Dendritic cell treated with granulocyte-macrophage colony-stimulating factor and Interleukin-4, amounts not matched to agents 40 ng/mL and 50 ng/mL, for 4 days (primary cell): ENCODE measurements around the gene MAN2A1.

ENCODE experiments used
- H3K27ac Mint-ChIP-seq: one replicate; pipeline ENCODE4 v1.8.0; 2022; ENCODE audit warnings: mild to moderate bottlenecking, mixed read lengths
- H3K27me3 Mint-ChIP-seq: one replicate; pipeline ENCODE4 v1.8.0; 2022; ENCODE audit warnings: mild to moderate bottlenecking, mixed read lengths
- H3K36me3 Mint-ChIP-seq: one replicate; pipeline ENCODE4 v1.8.0; 2022; ENCODE audit warnings: low read depth, mixed read lengths
- H3K4me1 Mint-ChIP-seq: one replicate; pipeline ENCODE4 v1.8.0; 2022; ENCODE audit warnings: low read depth, mixed read lengths
- H3K4me3 Mint-ChIP-seq: one replicate; pipeline ENCODE4 v1.8.0; 2022; ENCODE audit warnings: mild to moderate bottlenecking, moderate library complexity, mixed read lengths
- H3K9me3 Mint-ChIP-seq: one replicate; pipeline ENCODE4 v1.8.0; 2022; ENCODE audit warnings: mixed read lengths
- intact Hi-C: fragments of 100-400 bp; cut with micrococcal nuclease; formaldehyde crosslinking; loops from one replicate; pipeline ENCODE4 v1.15.0; 2022

MAN2A1 gene

DNA sequence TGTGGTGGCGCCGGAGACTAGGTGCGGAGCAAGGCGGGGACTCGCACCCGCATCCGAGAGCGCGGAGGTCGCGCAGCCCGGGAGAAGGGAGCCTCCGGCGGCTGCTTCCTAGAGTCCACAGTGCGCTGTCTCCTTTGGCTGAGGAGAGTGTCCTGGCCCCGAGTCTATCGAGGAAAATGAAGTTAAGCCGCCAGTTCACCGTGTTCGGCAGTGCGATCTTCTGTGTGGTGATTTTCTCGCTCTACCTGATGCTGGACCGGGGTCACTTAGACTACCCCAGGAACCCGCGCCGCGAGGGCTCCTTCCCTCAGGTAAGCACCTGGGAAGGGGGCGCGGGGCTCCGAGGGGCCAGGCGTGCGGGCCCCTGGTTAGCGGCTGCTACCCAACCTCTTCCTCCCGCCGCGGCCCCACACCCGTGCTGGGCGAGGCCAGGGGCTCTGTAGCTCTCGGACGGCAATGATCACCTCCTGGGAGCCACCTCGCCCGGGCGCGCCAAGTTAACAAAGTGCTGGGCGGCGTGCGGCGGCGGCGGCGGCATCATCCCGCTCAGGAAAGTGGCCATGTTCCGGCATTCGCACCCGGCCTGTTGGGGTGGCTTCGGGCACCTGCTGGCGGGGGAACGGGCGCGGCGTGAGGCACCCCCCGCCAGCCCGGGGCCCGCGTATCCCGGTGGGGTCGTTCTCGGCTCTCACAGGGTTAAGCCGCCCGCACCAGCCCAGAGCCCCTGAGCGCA lies 681 bp downstream of the MAN2A1 start:
- H3K27ac Mint-ChIP-seq: peak overlapping the region; percentile 93
- no peaks in the 10 kb centered on the region for H3K9me3 Mint-ChIP-seq
- peaks cover 18% of the 10 kb centered on the region for H3K36me3 Mint-ChIP-seq
- no peaks in the 10 kb centered on the region for H3K27me3 Mint-ChIP-seq
- H3K4me1 Mint-ChIP-seq: peaks cover 44% of the 10 kb centered on the region
- peak overlapping the region; percentile 94 for H3K4me3 Mint-ChIP-seq
- intact Hi-C loops: loop anchor here (10.0 kb wide), 1 partner anchor 1306 kb away; the partner anchor contains the start of gene FBXL17

DNA sequence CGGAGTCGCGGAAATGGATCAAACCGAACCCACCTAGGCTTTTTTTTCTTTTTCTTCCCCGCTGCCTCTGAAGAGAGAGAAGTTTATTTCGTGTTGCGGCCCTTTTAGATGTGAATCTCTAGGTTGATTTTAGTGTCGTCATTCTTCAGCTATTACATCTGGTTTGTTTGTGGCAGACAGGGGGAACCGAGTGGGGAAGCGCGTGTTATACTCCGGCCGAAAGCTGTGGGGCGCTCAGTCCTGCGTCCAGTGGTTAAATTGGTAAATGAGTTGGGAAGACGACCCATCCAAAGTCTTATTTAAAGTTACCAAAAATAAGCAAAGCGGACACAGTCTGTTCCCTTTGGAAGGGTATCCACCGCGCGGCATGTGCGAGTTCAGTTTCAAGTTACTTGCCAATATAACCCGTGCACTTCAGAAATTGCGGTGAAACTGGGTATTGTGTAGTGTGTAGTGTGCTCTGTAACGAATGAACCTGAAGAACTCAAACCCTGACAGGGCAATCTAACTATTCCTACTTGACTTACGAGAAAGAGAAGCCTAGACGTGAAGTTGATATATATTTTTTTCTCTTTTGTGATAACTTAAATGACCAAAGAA lies 1.3 kb downstream of the MAN2A1 start:
- Mint-ChIP-seq H3K4me1 (peaks cover 51% of the 10 kb centered on the region), H3K36me3 (peaks cover 18% of the 10 kb centered on the region), H3K27me3 (no peaks in the 10 kb centered on the region)

GRCh38 chr5:109691996-109692395 lies 2.3 kb downstream of the MAN2A1 start:
- intact Hi-C loops: loop anchor here (10.0 kb wide), 1 partner anchor 1307 kb away; the partner anchor contains the start of gene FBXL17
- Mint-ChIP-seq H3K9me3 (no peaks in the 10 kb centered on the region), H3K27me3 (no peaks in the 10 kb centered on the region), H3K4me3 (peak overlapping the region; percentile 32), H3K4me1 (peaks cover 60% of the 10 kb centered on the region), H3K36me3 (peaks cover 18% of the 10 kb centered on the region), H3K27ac (no peak overlapping the region)

More for the DNA sequence above, 1.3 kb downstream of the MAN2A1 start:
- intact Hi-C loops: loop anchor here (10.0 kb wide), 1 partner anchor 1306 kb away; the partner anchor contains the start of gene FBXL17
- H3K27ac Mint-ChIP-seq: peak overlapping the region; percentile 93
- H3K9me3 Mint-ChIP-seq: no peaks in the 10 kb centered on the region
- H3K4me3 Mint-ChIP-seq: peak overlapping the region; percentile 94

DNA sequence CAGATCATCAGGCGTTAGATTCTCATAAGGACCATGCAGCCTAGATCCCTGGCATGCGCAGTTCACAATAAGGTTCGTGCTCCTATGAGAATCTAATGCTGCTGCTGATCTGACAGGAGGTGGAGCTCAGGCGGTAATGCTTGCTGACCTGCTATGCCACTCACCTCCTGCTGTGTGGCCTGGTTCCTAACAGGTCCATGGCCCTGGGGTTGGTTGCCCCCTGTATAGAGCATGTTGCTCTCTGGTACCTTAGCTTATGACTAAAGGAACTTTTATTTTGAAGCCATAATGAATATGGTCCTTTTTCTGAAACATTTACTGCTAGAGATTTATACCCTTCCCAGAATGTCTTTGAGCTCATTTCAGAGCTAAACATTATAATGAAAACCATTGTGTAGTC lies 3.1 kb downstream of the MAN2A1 start:
- no peaks in the 10 kb centered on the region for H3K27me3 Mint-ChIP-seq
- intact Hi-C loops: loop anchor here (10.0 kb wide), 1 partner anchor 1308 kb away; the partner anchor contains the start of gene FBXL17
- H3K9me3 Mint-ChIP-seq: no peaks in the 10 kb centered on the region

GRCh38 chr5:109693535-109694400 lies 4.0 kb downstream of the MAN2A1 start:
- intact Hi-C loops: loop anchor here (10.0 kb wide), 1 partner anchor 1309 kb away; the partner anchor contains the start of gene FBXL17
- Mint-ChIP-seq H3K27me3 (no peaks in the 10 kb centered on the region), H3K36me3 (peaks cover 18% of the 10 kb centered on the region), H3K9me3 (no peaks in the 10 kb centered on the region), H3K4me1 (peaks cover 69% of the 10 kb centered on the region), H3K27ac (no peak overlapping the region), H3K4me3 (no peak overlapping the region)

More for the DNA sequence above, 3.1 kb downstream of the MAN2A1 start:
- no peak overlapping the region for H3K27ac Mint-ChIP-seq
- H3K36me3 Mint-ChIP-seq: peaks cover 18% of the 10 kb centered on the region
- peaks cover 66% of the 10 kb centered on the region for H3K4me1 Mint-ChIP-seq
- H3K4me3 Mint-ChIP-seq: no peak overlapping the region

DNA sequence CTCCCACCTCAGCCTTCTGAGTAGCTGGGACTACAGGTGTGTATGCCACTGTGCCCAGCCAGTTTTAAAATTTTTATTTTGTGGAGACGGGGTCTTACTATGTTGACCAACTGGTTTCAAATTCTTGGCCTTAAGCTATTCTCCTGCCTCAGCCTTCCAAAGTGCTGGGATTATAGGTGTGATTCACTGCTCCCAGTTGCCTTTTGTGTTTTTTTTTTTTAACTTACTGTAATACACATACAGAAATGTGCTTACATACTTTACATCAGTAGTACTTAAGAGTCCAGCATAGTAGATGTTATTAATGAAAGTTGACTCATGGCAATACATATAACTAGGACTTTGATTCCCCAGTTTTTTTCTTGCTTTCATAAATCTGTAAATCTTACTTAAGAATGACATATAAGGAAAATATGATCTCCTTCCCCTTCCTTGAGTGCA lies 4.7 kb downstream of the MAN2A1 start:
- Mint-ChIP-seq H3K36me3 (peaks cover 17% of the 10 kb centered on the region), H3K27me3 (no peaks in the 10 kb centered on the region), H3K4me1 (peaks cover 76% of the 10 kb centered on the region), H3K9me3 (no peaks in the 10 kb centered on the region), H3K27ac (peak overlapping the region; percentile 82), H3K4me3 (no peak overlapping the region)
- intact Hi-C loops: loop anchor here (10.0 kb wide), 1 partner anchor 1310 kb away; the partner anchor contains the start of gene FBXL17

GRCh38 chr5:109695005-109695926 lies 5.5 kb downstream of the MAN2A1 start:
- H3K9me3 Mint-ChIP-seq: no peaks in the 10 kb centered on the region
- no peaks in the 10 kb centered on the region for H3K27me3 Mint-ChIP-seq
- peaks cover 9% of the 10 kb centered on the region for H3K36me3 Mint-ChIP-seq
- intact Hi-C loops: loop anchor here (5.0 to 10.0 kb wide), 2 partner anchors 152 to 1310 kb away; partner anchors contain the start of gene FBXL17
- H3K4me1 Mint-ChIP-seq: peaks cover 84% of the 10 kb centered on the region
- peak overlapping the region; percentile 48 for H3K4me3 Mint-ChIP-seq
- peak overlapping the region; percentile 82 for H3K27ac Mint-ChIP-seq

GRCh38 chr5:109697339-109697738 lies 7.6 kb downstream of the MAN2A1 start:
- peaks cover 87% of the 10 kb centered on the region for H3K4me1 Mint-ChIP-seq
- intact Hi-C loops: loop anchor here (5.0 to 10.0 kb wide), 2 partner anchors 150 to 1313 kb away; partner anchors contain the start of gene FBXL17
- H3K9me3 Mint-ChIP-seq: no peaks in the 10 kb centered on the region
- no peaks in the 10 kb centered on the region for H3K36me3 Mint-ChIP-seq
- no peak overlapping the region for H3K4me3 Mint-ChIP-seq
- no peak overlapping the region for H3K27ac Mint-ChIP-seq
- no peaks in the 10 kb centered on the region for H3K27me3 Mint-ChIP-seq

DNA sequence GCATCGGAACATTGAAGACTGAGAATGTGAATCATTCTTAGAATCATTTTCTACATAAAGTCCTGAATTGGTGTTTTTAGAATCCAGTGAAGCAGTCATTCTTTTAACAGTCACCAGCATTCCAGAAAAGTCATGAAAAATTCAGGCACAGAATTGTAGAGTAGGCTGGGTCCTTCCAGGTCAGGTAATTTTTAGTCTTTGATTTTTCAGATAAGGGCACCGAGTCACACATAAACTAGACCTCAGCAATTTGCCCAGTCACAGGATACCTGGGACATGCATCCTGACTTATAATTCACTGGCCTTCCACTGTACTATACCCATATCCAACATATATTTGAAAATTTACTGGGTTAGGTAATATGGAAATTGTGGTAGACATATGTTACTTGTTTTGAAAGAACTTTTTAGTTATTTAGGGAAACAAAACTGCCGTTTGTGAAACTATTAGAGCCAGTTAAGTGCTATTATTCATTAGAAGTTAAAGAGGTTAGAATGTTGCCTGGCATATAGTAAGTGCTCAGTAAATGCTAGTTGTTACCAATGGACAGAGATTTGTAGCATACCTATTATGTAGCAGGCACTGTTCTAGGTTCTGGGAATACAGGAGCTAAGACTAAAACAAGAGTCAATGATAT lies 10.9 kb downstream of the MAN2A1 start:
- H3K36me3 Mint-ChIP-seq: no peaks in the 10 kb centered on the region
- no peak overlapping the region for H3K27ac Mint-ChIP-seq

DNA sequence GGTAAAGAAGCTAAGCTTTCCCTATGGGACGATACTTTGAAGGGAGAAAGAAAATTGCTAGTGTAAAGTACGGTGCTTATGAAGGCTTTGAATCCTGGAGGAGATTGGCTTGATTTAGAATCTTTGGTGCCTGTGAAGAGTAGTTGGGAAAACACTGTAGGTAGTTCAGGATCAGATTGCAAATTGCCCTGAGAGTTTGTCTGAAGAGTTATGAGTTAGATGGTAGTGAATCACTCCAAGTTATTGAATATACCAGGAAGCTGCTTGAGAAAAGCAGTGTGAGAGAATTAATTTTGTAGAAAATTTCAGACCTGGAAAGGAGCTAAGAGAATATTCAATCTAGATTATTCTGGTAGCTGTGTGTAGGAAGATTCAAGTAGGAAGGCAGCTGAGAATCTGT lies 11.5 kb downstream of the MAN2A1 start:
- H3K9me3 Mint-ChIP-seq: no peaks in the 10 kb centered on the region
- H3K27me3 Mint-ChIP-seq: no peaks in the 10 kb centered on the region
- H3K4me1 Mint-ChIP-seq: peaks cover 56% of the 10 kb centered on the region
- no peak overlapping the region for H3K4me3 Mint-ChIP-seq
- H3K36me3 Mint-ChIP-seq: no peaks in the 10 kb centered on the region
- no peak overlapping the region for H3K27ac Mint-ChIP-seq
- intact Hi-C loops: no loop called here

More for the DNA sequence above, 10.9 kb downstream of the MAN2A1 start:
- intact Hi-C loops: no loop called here
- Mint-ChIP-seq H3K9me3 (no peaks in the 10 kb centered on the region), H3K27me3 (no peaks in the 10 kb centered on the region), H3K4me1 (peaks cover 62% of the 10 kb centered on the region), H3K4me3 (no peak overlapping the region)

DNA sequence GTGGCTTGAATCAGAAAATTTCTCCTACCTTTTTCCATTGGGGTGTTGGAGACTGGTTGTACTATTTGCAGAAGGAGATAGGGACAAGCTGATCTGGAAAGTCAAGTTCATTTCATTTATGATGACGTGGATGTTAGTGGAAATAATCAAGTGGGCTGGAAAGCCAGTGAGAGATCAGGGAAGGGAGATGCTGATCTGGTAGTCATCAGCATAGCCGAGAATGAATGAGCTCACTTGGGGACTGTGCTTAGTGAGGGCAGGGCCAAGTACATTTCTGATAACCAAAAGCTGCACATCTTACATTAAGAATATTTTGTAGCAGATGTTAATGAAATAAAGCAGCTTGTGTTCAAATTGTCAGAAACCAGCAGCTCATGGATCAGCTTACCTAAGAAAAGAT lies 12.1 kb downstream of the MAN2A1 start:
- Mint-ChIP-seq H3K36me3 (no peaks in the 10 kb centered on the region), H3K4me3 (no peak overlapping the region), H3K27ac (no peak overlapping the region), H3K9me3 (no peaks in the 10 kb centered on the region), H3K4me1 (peaks cover 50% of the 10 kb centered on the region), H3K27me3 (no peaks in the 10 kb centered on the region)
- intact Hi-C loops: no loop called here

GRCh38 chr5:109703166-109703565 lies 13.4 kb downstream of the MAN2A1 start:
- H3K4me1 Mint-ChIP-seq: peaks cover 51% of the 10 kb centered on the region
- peaks cover 2% of the 10 kb centered on the region for H3K36me3 Mint-ChIP-seq
- H3K27ac Mint-ChIP-seq: no peak overlapping the region
- no peaks in the 10 kb centered on the region for H3K27me3 Mint-ChIP-seq
- no peaks in the 10 kb centered on the region for H3K9me3 Mint-ChIP-seq
- intact Hi-C loops: no loop called here
- no peak overlapping the region for H3K4me3 Mint-ChIP-seq
